Heart left ventricle (tissue), 13 donors: Measurements from ENCODE around the gene S100A7.

Source experiments
- POLR2A ChIP-seq, 2 donors: fragments of 450-650 bp; IDR thresholded peaks; one replicate each; pipeline ENCODE4 v1.6.1; 2017; ENCODE audit warnings: antibody characterized with exemption in 2 of 2, mild to moderate bottlenecking in 2 of 2, moderate library complexity in 2 of 2
- TF ChIP-seq, protein P1 (sequence below), 12 donors: fragments of 200-600 bp; sonication (generic) in 4 of 12; IDR thresholded peaks; one replicate each; pipeline versions ENCODE4 v1.5.0 to v1.8.0; 2018 to 2022; ENCODE audit warnings: antibody characterized with exemption in 12 of 12, mild to moderate bottlenecking in 5 of 12
- donor health status: ischemic (EF 13 %, LVEDD 7.1; RV severe dilation, severe dysfunction).
- donor health status: DM: no; HTN: yes; CAD: no.
- donor health status: DM: no; HTN: no; CAD: no.
- donor health status: ischemic (EF 25% LVEDD 6.9; RV normal size, moderate dysfunction).
- donor health status: ischemic (EF 25% LVEDD 5.7; RV mildly dilated, moderate dysfunction).
- donor health status: ischemic (EF 35%, LVEDD 5.7; RV mildly dilated, moderate dysfunction).
- donor health status: nonischemic (EF 11% LVEDD 7.7; RV severe dilation, severe dysfunction).
- donor health status: DM: yes; HTN: yes; CAD: no.
- donor health status: PGD.
- donor health status: ischemic (EF 29% LVEDD 5.4; RV normal size, mild dysfunction).
- donor health status: nonischemic (EF 23%, LVEDD 6.1; RV moderate dilation, normal function).

GRCh38 chr1:153432874-153433681 lies 27.4 kb downstream of the S100A7 start:
- TF ChIP-seq, protein P1, sequence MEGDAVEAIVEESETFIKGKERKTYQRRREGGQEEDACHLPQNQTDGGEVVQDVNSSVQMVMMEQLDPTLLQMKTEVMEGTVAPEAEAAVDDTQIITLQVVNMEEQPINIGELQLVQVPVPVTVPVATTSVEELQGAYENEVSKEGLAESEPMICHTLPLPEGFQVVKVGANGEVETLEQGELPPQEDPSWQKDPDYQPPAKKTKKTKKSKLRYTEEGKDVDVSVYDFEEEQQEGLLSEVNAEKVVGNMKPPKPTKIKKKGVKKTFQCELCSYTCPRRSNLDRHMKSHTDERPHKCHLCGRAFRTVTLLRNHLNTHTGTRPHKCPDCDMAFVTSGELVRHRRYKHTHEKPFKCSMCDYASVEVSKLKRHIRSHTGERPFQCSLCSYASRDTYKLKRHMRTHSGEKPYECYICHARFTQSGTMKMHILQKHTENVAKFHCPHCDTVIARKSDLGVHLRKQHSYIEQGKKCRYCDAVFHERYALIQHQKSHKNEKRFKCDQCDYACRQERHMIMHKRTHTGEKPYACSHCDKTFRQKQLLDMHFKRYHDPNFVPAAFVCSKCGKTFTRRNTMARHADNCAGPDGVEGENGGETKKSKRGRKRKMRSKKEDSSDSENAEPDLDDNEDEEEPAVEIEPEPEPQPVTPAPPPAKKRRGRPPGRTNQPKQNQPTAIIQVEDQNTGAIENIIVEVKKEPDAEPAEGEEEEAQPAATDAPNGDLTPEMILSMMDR (IDR thresholded peaks at IDR 0.05): no peak
- no peak for TF ChIP-seq POLR2A (IDR thresholded peaks at IDR 0.05)
